IPS-NIHi7 (cell line): ENCODE data around the gene CHKA.

Experiments used
- DNase-seq: peaks from one replicate; pipeline ENCODE4 v3.0.0; 2012; ENCODE audit warnings: mixed read lengths; ENCODE audit errors: extremely low spot score

Gene CHKA

DNA sequence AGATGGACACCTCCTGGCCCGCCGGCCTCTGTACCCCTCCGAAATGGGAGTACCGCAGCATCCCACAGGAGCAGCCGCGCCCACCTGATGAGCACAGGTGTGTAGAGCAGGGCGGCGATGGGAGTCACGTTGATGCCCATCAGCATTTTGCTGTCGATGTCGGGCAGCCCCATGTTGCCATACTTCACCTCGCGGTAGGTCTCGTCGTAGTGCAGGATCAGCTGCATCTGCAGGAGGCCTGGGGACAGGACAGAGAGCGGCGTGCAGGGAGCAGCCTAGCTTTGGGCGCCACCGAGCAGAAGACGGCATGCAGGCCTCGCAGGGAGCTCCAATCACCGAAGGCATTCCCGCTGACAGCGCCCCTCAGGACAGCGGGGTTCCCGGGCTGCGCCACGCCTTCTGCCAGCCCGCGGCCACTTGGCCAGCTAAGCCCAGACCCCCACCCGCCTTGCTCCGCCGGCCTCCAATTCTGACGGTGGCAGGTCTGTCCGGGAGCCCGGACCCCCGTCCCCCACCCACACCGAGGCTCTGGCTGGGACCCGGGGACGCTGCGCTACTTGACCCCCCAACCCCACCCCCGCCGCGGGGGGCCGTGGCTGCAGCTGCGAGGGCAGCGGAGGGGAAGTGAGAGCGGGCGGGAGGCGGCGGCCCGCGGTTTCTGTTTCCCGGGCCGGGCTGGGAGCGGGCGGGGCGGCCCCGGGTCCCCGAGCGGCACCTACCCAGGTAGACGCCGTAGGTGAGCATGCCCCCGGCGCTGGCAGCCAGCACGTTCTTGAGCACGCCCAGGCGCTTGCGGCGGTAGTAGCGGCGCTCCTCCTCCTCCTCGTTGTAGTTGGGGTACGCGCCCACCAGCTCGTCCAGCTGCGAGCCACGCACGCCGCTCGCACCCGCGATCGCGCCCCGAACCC is 118.0 kb downstream of the CHKA start:
- DNase-seq: peak; percentile 43
